Measurements from ENCODE around the gene KICS2.
"Not testable (repeated sequence)": the region's sequence is repeated elsewhere in the genome, so short reads cannot be mapped to it uniquely, and the experiment has no call there.

KICS2 gene

GRCh38 chr12:64222009-64222765 is at the start of gene KICS2:
KICS2 (minus strand) TSS chr12:64222296; CDS start chr12:64222237, 59 bp downstream.
- peak; percentile 91 for DNase-seq

- DNase-seq, result no peak
These were observed 48.3 kb upstream of the KICS2 start for GRCh38 chr12:64270411-64270810.

- no peak for DNase-seq
These were observed 47.1 kb upstream of the KICS2 start for GRCh38 chr12:64269161-64269560.

GRCh38 chr12:64268409-64268808 is 46.3 kb upstream of the KICS2 start:
- no peak for DNase-seq

GRCh38 chr12:64265839-64266238 is 43.7 kb upstream of the KICS2 start:
- DNase-seq, result no peak

- DNase-seq, result no peak
These were observed 39.7 kb upstream of the KICS2 start for GRCh38 chr12:64261813-64262212.

- DNase-seq, result no peak
These were observed 36.5 kb upstream of the KICS2 start for GRCh38 chr12:64258576-64258975.

- no peak for DNase-seq
These were observed 34.2 kb upstream of the KICS2 start for GRCh38 chr12:64256166-64256800.

- DNase-seq, result no peak
These were observed 33.2 kb upstream of the KICS2 start for GRCh38 chr12:64255249-64255648.

GRCh38 chr12:64253356-64253755 is 31.3 kb upstream of the KICS2 start:
- DNase-seq, result no peak

GRCh38 chr12:64252681-64253080 is 30.6 kb upstream of the KICS2 start:
- no peak for DNase-seq

GRCh38 chr12:64243809-64244208 is 21.7 kb upstream of the KICS2 start:
- no peak for DNase-seq

- no peak for DNase-seq
These were observed 18.7 kb upstream of the KICS2 start for GRCh38 chr12:64240781-64241180.

GRCh38 chr12:64237382-64237781 is 15.3 kb upstream of the KICS2 start:
- no peak for DNase-seq

GRCh38 chr12:64236549-64236948 is 14.5 kb upstream of the KICS2 start:
- DNase-seq, result no peak

- no peak for DNase-seq
These were observed 10.1 kb upstream of the KICS2 start for GRCh38 chr12:64232196-64232595.

GRCh38 chr12:64229796-64230195 is 7.7 kb upstream of the KICS2 start:
- DNase-seq, result no peak

GRCh38 chr12:64229240-64229639 is 7.1 kb upstream of the KICS2 start:
- DNase-seq, result no peak

- DNase-seq, result no peak
These were observed 3.5 kb upstream of the KICS2 start for GRCh38 chr12:64225626-64226025.

- DNase-seq, result peak; percentile 52
These were observed 466 bp downstream of the KICS2 start for GRCh38 chr12:64221651-64222008.

GRCh38 chr12:64220046-64220445 is 2.0 kb downstream of the KICS2 start:
- no peak for DNase-seq

- DNase-seq, result no peak
These were observed 3.0 kb downstream of the KICS2 start for GRCh38 chr12:64219145-64219544.

- no peak for DNase-seq
These were observed 3.5 kb downstream of the KICS2 start for GRCh38 chr12:64218597-64218996.

- not testable (repeated sequence) for DNase-seq
These were observed 4.5 kb downstream of the KICS2 start for GRCh38 chr12:64217643-64218042.

GRCh38 chr12:64216239-64216638 is 5.9 kb downstream of the KICS2 start:
- no peak for DNase-seq

All from CD4-positive, alpha-beta T cell treated with Interferon gamma for 1 hour (primary cell).